CD14-positive monocyte (primary cell): ENCODE results near the gene CDKAL1. TPM values are rescaled to one million over a fixed set of nuclear protein-coding genes. Genes with fewer than 3 reads are reported as not detected.
"Not testable (repeated sequence)": the region's sequence is repeated elsewhere in the genome, so short reads cannot be mapped to it uniquely, and the experiment has no call there.

ENCODE experiments used
- DNase-seq, 3 donors: peaks; one replicate each; pipeline ENCODE4 v3.0.0-alpha.2; 2011 to 2022
- H2AFZ ChIP-seq: 2 replicates; pipeline ENCODE4 v1.6.0; 2012; ENCODE audit warnings: mild to moderate bottlenecking, low read depth, low read length, inconsistent platforms; ENCODE audit not compliant: insufficient read depth, poor library complexity, severe bottlenecking
- H3K27ac ChIP-seq, 2 donors: 1 replicate in 1 of 2; 2 replicates in 1 of 2; pipeline ENCODE4 v1.5.1; 2012 to 2013; ENCODE audit warnings: low read length in 2 of 2, control low read depth in 1 of 2, inconsistent platforms in 1 of 2, low read depth in 1 of 2, mild to moderate bottlenecking in 1 of 2
- H3K27me3 ChIP-seq, 2 donors: one replicate each; pipeline versions ENCODE4 v1.6.0 to v1.6.1; 2011 to 2013; ENCODE audit warnings: low read length in 2 of 2; ENCODE audit not compliant: control insufficient read depth in 2 of 2, insufficient read depth in 2 of 2
- H3K36me3 ChIP-seq, 2 donors: replicated peaks in 1 of 2; 1 replicate in 1 of 2; 2 replicates in 1 of 2; pipeline versions ENCODE4 v1.5.1 to v1.6.1; 2012 to 2013; ENCODE audit warnings: low read length in 2 of 2, control low read depth in 1 of 2, inconsistent platforms in 1 of 2, mild to moderate bottlenecking in 1 of 2; ENCODE audit not compliant: insufficient read depth in 2 of 2, control insufficient read depth in 1 of 2
- H3K4me1 ChIP-seq, 2 donors: 1 replicate in 1 of 2; 2 replicates in 1 of 2; pipeline versions ENCODE4 v1.5.1 to v1.6.1; 2012 to 2013; ENCODE audit warnings: low read length in 2 of 2, control low read depth in 1 of 2, inconsistent platforms in 1 of 2, mild to moderate bottlenecking in 1 of 2, moderate library complexity in 1 of 2; ENCODE audit not compliant: insufficient read depth in 2 of 2, control insufficient read depth in 1 of 2
- H3K4me2 ChIP-seq: replicated peaks from 2 replicates; pipeline ENCODE3; 2012; ENCODE audit warnings: low read length, moderate library complexity, mild to moderate bottlenecking; ENCODE audit not compliant: poor library complexity, severe bottlenecking; ENCODE audit errors: extremely low read depth
- H3K4me3 ChIP-seq, 3 experiments: fragments of 200-600 bp in 1 of 3; sonication (generic) in 1 of 3; replicated peaks in 1 of 3; 1 replicate in 2 of 3; 2 replicates in 1 of 3; pipeline ENCODE4 v1.5.1; 2011 to 2013; ENCODE audit warnings: low read length in 3 of 3, mild to moderate bottlenecking in 3 of 3, control low read depth in 2 of 3, low read depth in 2 of 3, inconsistent platforms in 1 of 3, moderate library complexity in 1 of 3
- H3K79me2 ChIP-seq: 2 replicates; pipeline ENCODE4 v1.6.0; 2012; ENCODE audit warnings: mild to moderate bottlenecking, control low read depth, inconsistent platforms, low read length, moderate library complexity; ENCODE audit not compliant: insufficient read depth
- H3K9ac ChIP-seq: 2 replicates; pipeline ENCODE4 v1.6.0; 2017; ENCODE audit warnings: low read length, mild to moderate bottlenecking; ENCODE audit not compliant: insufficient read depth, poor library complexity, severe bottlenecking
- H3K9me3 ChIP-seq, 2 donors: replicated peaks in 1 of 2; 1 replicate in 1 of 2; 2 replicates in 1 of 2; pipeline versions ENCODE4 v1.5.1 to v1.6.1; 2012 to 2013; ENCODE audit warnings: low read length in 2 of 2, control low read depth in 1 of 2; ENCODE audit not compliant: control insufficient read depth in 1 of 2, insufficient read depth in 1 of 2
- H4K20me1 ChIP-seq: 2 replicates; pipeline ENCODE4 v1.6.0; 2012; ENCODE audit warnings: mild to moderate bottlenecking, low read length, control low read depth, moderate library complexity; ENCODE audit not compliant: insufficient read depth
- H3K27ac Mint-ChIP-seq, 7 donors: one replicate each; pipeline ENCODE4 v1.8.0; 2020; ENCODE audit warnings: mild to moderate bottlenecking in 7 of 7, mixed read lengths in 7 of 7, moderate library complexity in 6 of 7, inconsistent platforms in 2 of 7
- H3K27me3 Mint-ChIP-seq, 3 donors: one replicate each; pipeline ENCODE4 v1.8.0; 2021 to 2022; ENCODE audit warnings: low read depth in 3 of 3, mild to moderate bottlenecking in 3 of 3, mixed read lengths in 3 of 3, moderate library complexity in 3 of 3, inconsistent platforms in 1 of 3
- H3K36me3 Mint-ChIP-seq, 2 donors: one replicate each; pipeline ENCODE4 v1.8.0; 2020; ENCODE audit warnings: mixed read lengths in 2 of 2, inconsistent platforms in 1 of 2, mild to moderate bottlenecking in 1 of 2
- H3K4me1 Mint-ChIP-seq: one replicate; pipeline ENCODE4 v1.8.0; 2020; ENCODE audit warnings: mild to moderate bottlenecking, mixed read lengths
- H3K4me3 Mint-ChIP-seq, 2 donors: one replicate each; pipeline ENCODE4 v1.8.0; 2020; ENCODE audit warnings: mild to moderate bottlenecking in 2 of 2, mixed read lengths in 2 of 2, moderate library complexity in 1 of 2
- H3K9me3 Mint-ChIP-seq, 7 donors: one replicate each; pipeline ENCODE4 v1.8.0; 2020 to 2022; ENCODE audit warnings: mixed read lengths in 7 of 7, mild to moderate bottlenecking in 6 of 7, moderate library complexity in 6 of 7, inconsistent platforms in 2 of 7
- WGBS: methylation state at CpG from one replicate; pipeline ENCODE4 v1.1.5; 2013; ENCODE audit warnings: missing lambda C conversion rate; ENCODE audit not compliant: insufficient coverage; 5-methylcytosine and 5-hydroxymethylcytosine counted together
- intact Hi-C, 2 donors: fragments of 100-400 bp; cut with micrococcal nuclease; formaldehyde crosslinking; loops; one replicate each; pipeline versions ENCODE4 v1.15.0 to v1.15.1; 2023
- polyA plus RNA-seq, 3 donors: library from polyadenylated mRNA; depleted of rRNA in 1 of 3; unstranded in 2 of 3; stranded (reverse) in 1 of 3; fragments of 300-500 nt in 2 of 3; fragments of >200 nt in 1 of 3; fragmentation: Illumina TruSeq in 2 of 3; gene quantifications; 1 replicate in 2 of 3; 2 replicates in 1 of 3; pipeline ENCODE4 v1.2.3, GENCODE V29; 2012 to 2021
- TF ChIP-seq, protein P1 (sequence below): fragments of 200-600 bp; IDR thresholded peaks from one replicate; pipeline ENCODE4 v1.8.0; 2022; ENCODE audit warnings: antibody characterized with exemption, mild to moderate bottlenecking

Gene CDKAL1
- polyA plus RNA-seq, 3 donors: 3.2 to 12.4 (median 8.3) TPM

DNA sequence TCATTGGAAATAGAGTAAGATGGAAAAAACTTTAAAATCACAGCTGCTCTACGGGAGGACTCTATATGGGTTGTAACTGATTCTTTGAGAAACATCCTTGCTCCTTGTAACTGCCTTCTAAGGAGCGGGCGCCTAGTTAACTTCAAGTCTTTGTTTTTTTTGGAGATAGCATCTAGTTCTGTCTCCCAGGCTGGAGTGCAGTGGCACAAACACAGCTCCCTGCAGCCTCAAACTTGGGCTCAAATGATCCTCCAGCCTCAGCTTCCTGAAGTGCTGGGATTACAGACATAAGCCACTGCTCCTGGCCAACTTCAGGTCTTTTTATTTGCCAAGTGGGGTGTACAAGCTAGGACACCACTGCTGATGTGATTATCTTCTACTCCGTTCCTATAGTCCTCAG is 552.9 kb downstream of the CDKAL1 start:
- Histone ChIP-seq H3K27ac (no peak overlapping the region), H3K4me1 (peaks cover 0 to 9% of the 10 kb centered on the region in 2 donors), H3K79me2 (no peaks in the 10 kb centered on the region), H3K9ac (no peak overlapping the region), H3K4me2 (no peak overlapping the region), H2AFZ (no peak overlapping the region), H3K9me3 (no peaks in the 10 kb centered on the region), H3K4me3 (no peak overlapping the region), H3K36me3 (peaks cover 0 to 10% of the 10 kb centered on the region in 2 donors), H4K20me1 (no peaks in the 10 kb centered on the region), H3K27me3 (no peaks in the 10 kb centered on the region)
- Mint-ChIP-seq H3K27me3 (peaks cover 0 to 1% (median 0%) of the 10 kb centered on the region in 3 donors), H3K4me1 (peaks cover 9% of the 10 kb centered on the region), H3K9me3 (no peaks in the 10 kb centered on the region), H3K36me3 (peaks cover 0 to 7% of the 10 kb centered on the region in 2 donors), H3K4me3 (no peak overlapping the region), H3K27ac (no peak overlapping the region)
- DNase-seq: no peak
- TF ChIP-seq, protein P1, sequence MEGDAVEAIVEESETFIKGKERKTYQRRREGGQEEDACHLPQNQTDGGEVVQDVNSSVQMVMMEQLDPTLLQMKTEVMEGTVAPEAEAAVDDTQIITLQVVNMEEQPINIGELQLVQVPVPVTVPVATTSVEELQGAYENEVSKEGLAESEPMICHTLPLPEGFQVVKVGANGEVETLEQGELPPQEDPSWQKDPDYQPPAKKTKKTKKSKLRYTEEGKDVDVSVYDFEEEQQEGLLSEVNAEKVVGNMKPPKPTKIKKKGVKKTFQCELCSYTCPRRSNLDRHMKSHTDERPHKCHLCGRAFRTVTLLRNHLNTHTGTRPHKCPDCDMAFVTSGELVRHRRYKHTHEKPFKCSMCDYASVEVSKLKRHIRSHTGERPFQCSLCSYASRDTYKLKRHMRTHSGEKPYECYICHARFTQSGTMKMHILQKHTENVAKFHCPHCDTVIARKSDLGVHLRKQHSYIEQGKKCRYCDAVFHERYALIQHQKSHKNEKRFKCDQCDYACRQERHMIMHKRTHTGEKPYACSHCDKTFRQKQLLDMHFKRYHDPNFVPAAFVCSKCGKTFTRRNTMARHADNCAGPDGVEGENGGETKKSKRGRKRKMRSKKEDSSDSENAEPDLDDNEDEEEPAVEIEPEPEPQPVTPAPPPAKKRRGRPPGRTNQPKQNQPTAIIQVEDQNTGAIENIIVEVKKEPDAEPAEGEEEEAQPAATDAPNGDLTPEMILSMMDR: no peak
- intact Hi-C loops: no loop called here
- WGBS: 100% methylated on average over 1 of the region's 4 CpGs

DNA sequence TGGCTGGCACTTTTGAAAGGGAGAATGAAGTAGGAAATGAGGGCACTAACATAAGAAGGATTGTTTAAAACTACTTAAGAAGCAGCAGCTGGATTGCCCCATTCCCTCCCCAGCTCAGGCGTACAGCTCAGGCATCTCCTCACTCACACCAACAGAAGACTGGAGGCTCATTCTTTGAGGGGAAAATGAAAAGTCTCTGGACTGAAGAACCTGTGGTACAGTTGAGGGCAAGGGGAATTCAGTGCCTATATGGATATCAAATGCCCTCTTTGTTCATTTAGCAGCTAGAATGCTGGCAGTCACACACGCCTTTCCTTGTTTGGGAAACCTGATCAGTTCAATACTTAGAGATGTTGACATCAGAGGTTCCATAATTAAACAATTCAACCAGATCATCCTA is 557.2 kb downstream of the CDKAL1 start:
- H3K9me3 Mint-ChIP-seq: peaks cover 0 to 2% (median 0%) of the 10 kb centered on the region in 7 donors
- H3K27me3 Mint-ChIP-seq: no peaks in the 10 kb centered on the region
- H3K4me2 ChIP-seq: no peak overlapping the region
- H4K20me1 ChIP-seq: no peaks in the 10 kb centered on the region
- no peaks in the 10 kb centered on the region for H3K9me3 ChIP-seq
- H3K27ac ChIP-seq: no peak overlapping the region
- no peaks in the 10 kb centered on the region for H3K4me1 Mint-ChIP-seq
- no peak overlapping the region for H3K9ac ChIP-seq
- H3K79me2 ChIP-seq: no peaks in the 10 kb centered on the region
- peaks cover 0 to 4% of the 10 kb centered on the region in 2 donors for H3K36me3 ChIP-seq
- H3K4me3 Mint-ChIP-seq: no peak overlapping the region
- H3K4me1 ChIP-seq: no peaks in the 10 kb centered on the region
- no peaks in the 10 kb centered on the region for H3K27me3 ChIP-seq
- H3K4me3 ChIP-seq: no peak overlapping the region
- WGBS: no CpG with 5 or more reads among the region's 2 CpGs
- DNase-seq: no peak
- intact Hi-C loops: no loop called here
- no peak overlapping the region for H2AFZ ChIP-seq
- peaks cover 4 to 5% of the 10 kb centered on the region in 2 donors for H3K36me3 Mint-ChIP-seq
- no peak overlapping the region for H3K27ac Mint-ChIP-seq
- TF ChIP-seq, protein P1: no peak

DNA sequence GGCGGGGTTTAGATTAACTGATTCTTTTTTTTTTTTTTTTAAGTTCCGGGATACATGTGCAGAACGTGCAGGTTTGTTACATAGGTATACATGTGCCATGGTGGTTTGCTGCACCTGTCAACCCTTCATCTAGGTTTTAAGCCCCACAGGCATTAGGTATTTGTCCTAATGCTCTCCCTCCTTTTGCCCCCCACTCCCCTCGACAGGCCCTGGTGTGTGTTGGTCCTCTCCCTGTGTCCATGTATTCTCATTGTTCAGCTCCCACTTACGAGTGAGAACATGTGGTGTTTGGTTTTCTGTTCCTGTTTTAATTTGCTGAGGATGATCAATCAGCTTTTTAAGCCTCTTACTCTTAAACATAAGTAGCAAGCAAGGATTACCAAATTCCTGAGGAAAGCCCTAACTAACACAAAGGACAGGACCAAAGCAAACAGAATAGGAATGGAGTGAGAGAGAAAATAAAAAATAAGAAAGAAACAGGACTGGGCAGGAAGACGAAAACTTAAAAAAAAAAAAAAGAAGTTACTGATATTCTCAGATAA is 558.0 kb downstream of the CDKAL1 start:
- WGBS: no CpG with 5 or more reads among the region's 6 CpGs
- H3K27me3 ChIP-seq, H3K4me1 ChIP-seq, H3K9ac ChIP-seq, H3K4me3 ChIP-seq, DNase-seq, H3K4me1 Mint-ChIP-seq, H3K79me2 ChIP-seq, H3K27ac ChIP-seq, H4K20me1 ChIP-seq, H3K9me3 ChIP-seq, intact Hi-C loops, H3K4me3 Mint-ChIP-seq, H3K36me3 ChIP-seq, H2AFZ ChIP-seq, H3K4me2 ChIP-seq, H3K27ac Mint-ChIP-seq, H3K27me3 Mint-ChIP-seq, H3K9me3 Mint-ChIP-seq, H3K36me3 Mint-ChIP-seq: not testable (repeated sequence)
